Endothelial cell of umbilical vein (primary cell): ENCODE data around the gene LRP1-AS. TPM values are rescaled to one million over a fixed set of nuclear protein-coding genes. Genes with fewer than 3 reads are reported as not detected.

Experiments used
- BruUV-seq: library from RNA; stranded (reverse); fragments of 400-500 nt; replicated peaks from 2 replicates; lab custom pipeline; 2021; lab: Mats Ljungman, UMichigan
- CTCF ChIA-PET: fragments of 300-600, 350-600 bp; sonication (Branson Sonifier 250); formaldehyde crosslinking; loops from one replicate; lab custom pipeline; 2021; ENCODE audit warnings: antibody characterized with exemption, inconsistent platforms; lab: Charles Lee
- POLR2A ChIA-PET: fragments of 300-600, 350-600 bp; sonication (Branson Sonifier 250); formaldehyde crosslinking; loops from one replicate; lab custom pipeline; 2021; ENCODE audit warnings: antibody characterized with exemption, inconsistent platforms; lab: Charles Lee
- DNase-seq: peaks from one replicate; pipeline ENCODE4 v3.0.0-alpha.2; 2011; ENCODE audit warnings: low read depth, low spot score
- FAIRE-seq: peaks from 2 replicates; lab custom pipeline; 2011; peaks lifted over from hg19 to GRCh38; lab: Jason Lieb, UNC
- H2AFZ ChIP-seq: 2 replicates; pipeline ENCODE4 v1.6.0; 2012; ENCODE audit warnings: low read depth, low read length, control low read depth, inconsistent platforms
- H3K27ac ChIP-seq: 2 replicates; pipeline ENCODE4 v1.5.1; 2011; ENCODE audit warnings: low read depth, mild to moderate bottlenecking, control low read depth, low read length, moderate library complexity; ENCODE audit not compliant: insufficient read depth
- H3K27me3 ChIP-seq, 2 experiments: 2 replicates each; pipeline versions ENCODE4 v1.6.0 to v1.6.1; 2011; ENCODE audit warnings: low read length in 2 of 2, mixed read lengths in 1 of 2; ENCODE audit not compliant: control insufficient read depth in 2 of 2, insufficient read depth in 2 of 2
- H3K36me3 ChIP-seq, 2 experiments: 2 replicates in 1 of 2; 3 replicates in 1 of 2; pipeline ENCODE4 v1.5.1; 2011; ENCODE audit warnings: low read length in 2 of 2, mild to moderate bottlenecking in 1 of 2, moderate library complexity in 1 of 2; ENCODE audit not compliant: control insufficient read depth in 2 of 2, insufficient read depth in 2 of 2; ENCODE audit errors: extremely low read depth in 1 of 2
- H3K4me1 ChIP-seq: 3 replicates; pipeline ENCODE4 v1.5.1; 2011; ENCODE audit warnings: mild to moderate bottlenecking, low read length; ENCODE audit not compliant: control insufficient read depth, insufficient read depth; ENCODE audit errors: extremely low read depth
- H3K4me2 ChIP-seq: 2 replicates; pipeline ENCODE4 v1.6.1; 2011; ENCODE audit warnings: low read length, control low read depth, mixed read lengths; ENCODE audit not compliant: insufficient read depth
- H3K4me3 ChIP-seq, 3 experiments: fragments of 200-600 bp in 1 of 3; sonication (generic), shearing (Covaris generic) in 1 of 3; replicated peaks in 1 of 3; 2 replicates each; pipeline ENCODE4 v1.5.1; 2011 to 2016; ENCODE audit warnings: control low read depth in 3 of 3, low read length in 3 of 3, mild to moderate bottlenecking in 2 of 3, inconsistent platforms in 1 of 3, low read depth in 1 of 3, moderate library complexity in 1 of 3; ENCODE audit not compliant: insufficient read depth in 1 of 3
- H3K79me2 ChIP-seq: 2 replicates; pipeline ENCODE4 v1.6.0; 2012; ENCODE audit warnings: low read length, inconsistent platforms; ENCODE audit not compliant: control insufficient read depth, insufficient read depth
- H3K9ac ChIP-seq: replicated peaks from 2 replicates; pipeline ENCODE3; 2011; ENCODE audit warnings: low read length, control low read depth; ENCODE audit not compliant: insufficient read depth; ENCODE audit errors: extremely low read depth
- H3K9me1 ChIP-seq: replicated peaks from 3 replicates; pipeline ENCODE4 v1.6.0; 2011; ENCODE audit warnings: mild to moderate bottlenecking, low read length; ENCODE audit not compliant: control insufficient read depth, insufficient read depth; ENCODE audit errors: extremely low read depth
- H3K9me3 ChIP-seq: replicated peaks from 2 replicates; pipeline ENCODE4 v1.5.1; 2012; ENCODE audit warnings: low read length, inconsistent platforms; ENCODE audit not compliant: control insufficient read depth, insufficient read depth
- H4K20me1 ChIP-seq: replicated peaks from 2 replicates; pipeline ENCODE3; 2011; ENCODE audit warnings: mild to moderate bottlenecking, low read length; ENCODE audit not compliant: control insufficient read depth, insufficient read depth; ENCODE audit errors: extremely low read depth
- EZH2 ChIP-seq: IDR thresholded peaks from 2 replicates; pipeline ENCODE4 v1.6.1; 2012; ENCODE audit warnings: borderline replicate concordance, low read depth, mild to moderate bottlenecking, moderate library complexity, low read length, inconsistent platforms; ENCODE audit not compliant: severe bottlenecking
- FOS ChIP-seq: IDR thresholded peaks from 2 replicates; pipeline ENCODE4 v1.6.1; 2011; ENCODE audit warnings: mild to moderate bottlenecking, low read length, moderate library complexity, borderline replicate concordance; ENCODE audit not compliant: insufficient read depth
- GATA2 ChIP-seq: IDR thresholded peaks from 2 replicates; pipeline ENCODE4 v1.7.0; 2011; ENCODE audit warnings: low read depth, mild to moderate bottlenecking, moderate library complexity, mixed read lengths, low read length; ENCODE audit not compliant: insufficient read length, insufficient read depth
- JUN ChIP-seq: IDR thresholded peaks from 2 replicates; pipeline ENCODE4 v1.6.1; 2011; ENCODE audit warnings: borderline replicate concordance, low read depth; ENCODE audit not compliant: insufficient read length, insufficient read depth
- MYC ChIP-seq: IDR thresholded peaks from one replicate; pipeline ENCODE4 v1.6.1; 2011; ENCODE audit warnings: mild to moderate bottlenecking, low read depth, low read length
- POLR2A ChIP-seq: IDR thresholded peaks from 2 replicates; pipeline ENCODE4 v1.6.1; 2012; ENCODE audit warnings: low read depth, mild to moderate bottlenecking, control low read depth, low read length
- POLR2AphosphoS5 ChIP-seq: IDR thresholded peaks from 2 replicates; pipeline ENCODE4 v1.6.1; 2012; ENCODE audit warnings: low read depth, mild to moderate bottlenecking, control low read depth, low read length, moderate library complexity; ENCODE audit not compliant: insufficient read depth
- dilution Hi-C: fragments of 300-500 bp; cut with MboI; formaldehyde crosslinking; loops from one replicate; pipeline ENCODE4 v1.15.0; 2019; ENCODE audit warnings: low sequenced_read_pairs; ENCODE audit not compliant: extremely low pct_ligation_motif_present
- intact Hi-C: fragments of 100-400 bp; cut with micrococcal nuclease; formaldehyde crosslinking; loops from one replicate; pipeline ENCODE4 v1.10.0; 2022
- polyA plus RNA-seq, 4 experiments: library from polyadenylated mRNA; depleted of rRNA in 3 of 4; stranded (reverse) in 3 of 4; unstranded in 1 of 4; fragments of >200 nt; gene quantifications; 2 replicates each; pipeline versions ENCODE4 v1.2.1 to v1.2.3, GENCODE V29; 2011 to 2012; ENCODE audit warnings: missing spikeins in 1 of 4
- total RNA-seq: library from RNA; stranded (reverse); gene quantifications from 2 replicates; pipeline ENCODE4 v1.2.3, GENCODE V29; 2021
- TF ChIP-seq, protein P1 (sequence below): IDR thresholded peaks from 2 replicates; pipeline ENCODE4 v1.6.1; 2011; ENCODE audit not compliant: insufficient read depth, insufficient read length
- TF ChIP-seq, protein P2 (sequence below), 2 donors: IDR thresholded peaks; 1 replicate in 1 of 2; 2 replicates in 1 of 2; pipeline ENCODE4 v1.5.1; 2011; ENCODE audit warnings: low read length in 2 of 2, mild to moderate bottlenecking in 2 of 2, moderate library complexity in 2 of 2, control low read depth in 1 of 2, inconsistent platforms in 1 of 2, low read depth in 1 of 2; ENCODE audit not compliant: insufficient read depth in 1 of 2; ENCODE audit errors: extremely low read depth in 1 of 2

The LRP1-AS gene
- total and polyA plus RNA-seq, 2 donors (not counting 3 experiments of a cell fraction or from before 2014, with no cell fraction given): not detected

DNA sequence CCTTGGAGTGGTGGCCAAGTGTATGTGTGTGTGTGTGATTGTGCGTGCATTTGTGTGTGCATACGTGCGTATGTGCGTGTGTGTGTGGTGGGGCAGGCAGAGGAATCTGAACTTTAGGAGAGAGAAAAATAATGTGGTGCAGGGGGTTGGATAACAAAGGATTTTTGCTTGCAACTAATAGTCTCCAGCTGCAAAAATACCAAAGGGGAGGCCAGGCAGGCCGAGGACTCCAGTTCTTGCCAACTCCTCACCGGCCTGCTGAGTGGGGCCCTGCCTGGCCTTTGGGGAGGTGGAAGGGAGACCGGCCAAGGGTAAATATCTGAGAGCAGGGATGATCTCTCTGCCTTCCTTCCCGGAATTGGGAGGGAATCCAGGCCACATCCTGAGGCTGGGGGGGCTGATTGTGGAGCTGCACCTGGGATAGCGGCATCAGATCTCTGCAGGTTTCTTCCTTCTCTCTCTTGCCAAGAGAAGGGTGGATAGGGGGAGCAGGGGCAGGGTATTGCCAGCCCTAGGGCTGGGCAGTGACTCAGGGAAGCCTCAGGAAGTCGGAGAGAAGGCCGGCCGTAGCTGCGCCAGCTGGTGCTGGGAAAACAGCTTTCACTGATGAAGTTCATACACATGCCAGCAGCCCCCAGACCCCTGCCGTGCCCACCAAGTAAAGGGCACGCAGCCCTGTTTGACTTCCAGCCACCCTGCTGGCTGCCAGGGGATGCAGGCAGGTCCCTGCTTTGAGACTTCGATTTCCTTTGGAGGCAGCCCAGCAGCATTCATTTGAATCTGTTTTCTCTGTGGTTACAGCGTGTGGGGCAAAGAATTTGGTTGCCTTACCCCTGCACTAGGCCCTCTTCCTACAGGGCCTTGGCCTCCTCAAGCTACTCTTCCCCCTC, 4.6 kb upstream of the LRP1-AS start:
- dilution Hi-C loops (no loop called here), intact Hi-C loops (no loop called here)
- Histone ChIP-seq H3K9me1 (no peaks in the 10 kb centered on the region), H3K4me3 (no peak overlapping the region), H3K9ac (no peak overlapping the region), H3K79me2 (no peaks in the 10 kb centered on the region), H3K9me3 (no peaks in the 10 kb centered on the region), H2AFZ (no peak overlapping the region), H4K20me1 (no peaks in the 10 kb centered on the region), H3K36me3 (no peaks in the 10 kb centered on the region), H3K27ac (no peak overlapping the region), H3K27me3 (no peaks in the 10 kb centered on the region), H3K4me1 (peaks cover 2% of the 10 kb centered on the region), H3K4me2 (no peak overlapping the region)
- peak; percentile 21 for DNase-seq
- no peak for TF ChIP-seq POLR2AphosphoS5
- TF ChIP-seq, protein P1, sequence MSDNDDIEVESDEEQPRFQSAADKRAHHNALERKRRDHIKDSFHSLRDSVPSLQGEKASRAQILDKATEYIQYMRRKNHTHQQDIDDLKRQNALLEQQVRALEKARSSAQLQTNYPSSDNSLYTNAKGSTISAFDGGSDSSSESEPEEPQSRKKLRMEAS: no peak
- no peak for TF ChIP-seq GATA2
- ChIA-PET POLR2A (no interaction called here), CTCF (interaction anchor here (1.0 to 1.4 kb wide), 4 partner anchors 17 to 28 kb away, joined by 3 to 5 read pairs (median 4); no protein-coding TSS in a partner anchor)
- FAIRE-seq: peak; percentile 4
- BruUV-seq: no TSS peak

GRCh38 chr12:57150400-57151000, 3.1 kb upstream of the LRP1-AS start:
- dilution Hi-C loops: no loop called here
- intact Hi-C loops: no loop called here
- no peak overlapping the region for H3K9ac ChIP-seq
- no peaks in the 10 kb centered on the region for H3K9me1 ChIP-seq
- CTCF ChIA-PET: interaction anchor here (1.9 to 5.5 kb wide), 3 partner anchors 24 to 33 kb away, joined by 5 to 38 read pairs (median 10); no protein-coding TSS in a partner anchor
- no peaks in the 10 kb centered on the region for H3K27me3 ChIP-seq
- H3K4me1 ChIP-seq: peaks cover 2% of the 10 kb centered on the region
- H3K4me2 ChIP-seq: no peak overlapping the region
- DNase-seq (no peak), FAIRE-seq (no peak)
- no peak overlapping the region for H3K4me3 ChIP-seq
- no TSS peak for BruUV-seq
- H3K27ac ChIP-seq: no peak overlapping the region
- no peaks in the 10 kb centered on the region for H3K36me3 ChIP-seq
- H4K20me1 ChIP-seq: no peaks in the 10 kb centered on the region
- H3K9me3 ChIP-seq: no peaks in the 10 kb centered on the region
- no peak overlapping the region for H2AFZ ChIP-seq
- TF ChIP-seq FOS (no peak), JUN (no peak), POLR2AphosphoS5 (no peak), EZH2 (no peak), MYC (no peak), GATA2 (no peak), POLR2A (no peak)
- TF ChIP-seq, protein P2, sequence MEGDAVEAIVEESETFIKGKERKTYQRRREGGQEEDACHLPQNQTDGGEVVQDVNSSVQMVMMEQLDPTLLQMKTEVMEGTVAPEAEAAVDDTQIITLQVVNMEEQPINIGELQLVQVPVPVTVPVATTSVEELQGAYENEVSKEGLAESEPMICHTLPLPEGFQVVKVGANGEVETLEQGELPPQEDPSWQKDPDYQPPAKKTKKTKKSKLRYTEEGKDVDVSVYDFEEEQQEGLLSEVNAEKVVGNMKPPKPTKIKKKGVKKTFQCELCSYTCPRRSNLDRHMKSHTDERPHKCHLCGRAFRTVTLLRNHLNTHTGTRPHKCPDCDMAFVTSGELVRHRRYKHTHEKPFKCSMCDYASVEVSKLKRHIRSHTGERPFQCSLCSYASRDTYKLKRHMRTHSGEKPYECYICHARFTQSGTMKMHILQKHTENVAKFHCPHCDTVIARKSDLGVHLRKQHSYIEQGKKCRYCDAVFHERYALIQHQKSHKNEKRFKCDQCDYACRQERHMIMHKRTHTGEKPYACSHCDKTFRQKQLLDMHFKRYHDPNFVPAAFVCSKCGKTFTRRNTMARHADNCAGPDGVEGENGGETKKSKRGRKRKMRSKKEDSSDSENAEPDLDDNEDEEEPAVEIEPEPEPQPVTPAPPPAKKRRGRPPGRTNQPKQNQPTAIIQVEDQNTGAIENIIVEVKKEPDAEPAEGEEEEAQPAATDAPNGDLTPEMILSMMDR (IDR thresholded peaks at IDR 0.05; ENCODE audit: extremely low read depth in 1 of 2, insufficient read depth in 1 of 2, low read depth in 1 of 2, low read length in 2 of 2): no peak
- TF ChIP-seq, protein P1: no peak
- POLR2A ChIA-PET: no interaction called here
- H3K79me2 ChIP-seq: no peaks in the 10 kb centered on the region
